Fibroblast of skin of scalp (primary cell): ENCODE results near the gene POMT1.

Experiments used
- DNase-seq: peaks from one replicate; pipeline ENCODE4 v3.0.0-alpha.2; 2013

POMT1 gene

DNA sequence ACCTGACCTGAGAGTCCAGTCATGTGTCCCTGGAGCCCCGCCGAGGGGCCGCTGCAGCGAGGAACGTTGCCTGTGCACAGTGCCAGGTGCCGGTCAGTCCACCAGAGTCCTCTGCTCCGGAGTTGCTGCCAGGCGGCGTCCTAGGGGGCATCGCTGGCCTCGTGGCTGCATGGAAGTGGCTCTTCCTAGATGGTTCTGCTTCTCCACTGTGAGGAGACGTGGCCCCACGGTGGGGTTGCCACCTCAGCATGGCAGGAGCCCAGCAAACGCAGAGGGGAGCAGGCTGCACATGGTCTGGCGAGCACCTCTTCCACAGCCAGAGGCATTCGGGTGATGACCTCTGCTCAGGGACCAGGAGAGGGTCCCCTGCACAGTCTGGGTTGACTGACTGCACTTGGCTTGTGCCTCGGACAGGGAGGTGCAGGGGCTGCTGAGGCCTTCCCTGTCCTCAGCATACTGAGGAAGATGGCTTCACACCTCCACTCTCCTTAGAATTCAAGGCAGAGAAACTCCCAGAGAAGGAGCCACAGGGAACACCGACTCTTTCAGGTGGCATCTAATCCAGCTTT is 25.9 kb upstream of the POMT1 start:
- DNase-seq, result no peak

DNA sequence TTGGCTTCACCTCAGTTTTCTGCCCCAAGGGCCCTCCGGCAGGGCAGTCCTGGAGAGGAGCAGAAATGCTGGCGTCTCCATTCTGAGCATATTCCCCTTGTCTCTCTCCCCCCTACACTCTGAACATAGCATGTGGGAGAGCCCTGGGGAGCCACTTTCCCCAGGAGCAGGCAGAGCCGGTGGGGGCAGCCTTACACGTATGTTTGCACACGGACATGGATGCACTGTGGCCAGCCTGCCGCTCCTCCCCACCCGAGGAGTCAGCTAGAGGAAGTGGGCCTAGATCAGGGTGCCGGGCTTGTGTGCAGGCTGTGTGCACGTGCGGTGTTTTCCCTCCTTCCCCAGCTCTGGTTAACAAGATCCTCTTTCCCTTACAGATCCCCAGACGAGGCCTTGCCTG is 25.4 kb upstream of the POMT1 start:
- DNase-seq, result no peak

DNA sequence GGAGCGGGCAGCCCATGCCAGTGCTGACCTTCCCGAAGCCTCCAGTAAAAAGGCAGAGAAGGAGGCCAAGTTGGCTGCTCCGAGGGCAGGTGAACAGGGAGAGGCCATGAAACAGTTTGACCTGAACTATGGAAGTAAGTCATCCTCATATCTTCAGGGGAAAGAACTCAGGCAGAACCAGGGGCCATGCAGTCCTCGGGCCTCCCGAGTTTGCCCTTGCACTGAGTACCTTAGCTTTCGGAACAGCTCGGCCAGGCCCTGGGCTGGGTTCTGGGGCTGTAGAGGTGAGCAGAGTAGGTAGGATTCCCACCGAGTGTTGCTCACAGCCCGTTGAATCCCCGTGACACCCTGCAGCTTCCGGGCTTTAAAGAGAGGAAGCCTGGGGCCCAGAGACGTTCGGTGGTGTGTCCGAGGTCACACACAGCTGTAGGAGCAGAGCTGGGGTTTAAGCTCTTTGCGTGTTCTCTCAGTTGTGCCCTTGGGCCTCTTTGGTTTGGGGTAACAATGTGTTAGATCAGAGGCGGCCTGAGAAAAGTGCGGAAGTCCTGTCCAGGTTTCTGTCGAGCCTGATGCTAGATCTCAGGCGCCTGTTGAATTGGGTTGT is 24.8 kb upstream of the POMT1 start:
- no peak for DNase-seq

GRCh38 chr9:131478421-131478868 is 24.3 kb upstream of the POMT1 start:
- peak; percentile 39 for DNase-seq

GRCh38 chr9:131478911-131479310 is 23.8 kb upstream of the POMT1 start:
- DNase-seq, result no peak

GRCh38 chr9:131480258-131480657 is 22.5 kb upstream of the POMT1 start:
- DNase-seq, result no peak

DNA sequence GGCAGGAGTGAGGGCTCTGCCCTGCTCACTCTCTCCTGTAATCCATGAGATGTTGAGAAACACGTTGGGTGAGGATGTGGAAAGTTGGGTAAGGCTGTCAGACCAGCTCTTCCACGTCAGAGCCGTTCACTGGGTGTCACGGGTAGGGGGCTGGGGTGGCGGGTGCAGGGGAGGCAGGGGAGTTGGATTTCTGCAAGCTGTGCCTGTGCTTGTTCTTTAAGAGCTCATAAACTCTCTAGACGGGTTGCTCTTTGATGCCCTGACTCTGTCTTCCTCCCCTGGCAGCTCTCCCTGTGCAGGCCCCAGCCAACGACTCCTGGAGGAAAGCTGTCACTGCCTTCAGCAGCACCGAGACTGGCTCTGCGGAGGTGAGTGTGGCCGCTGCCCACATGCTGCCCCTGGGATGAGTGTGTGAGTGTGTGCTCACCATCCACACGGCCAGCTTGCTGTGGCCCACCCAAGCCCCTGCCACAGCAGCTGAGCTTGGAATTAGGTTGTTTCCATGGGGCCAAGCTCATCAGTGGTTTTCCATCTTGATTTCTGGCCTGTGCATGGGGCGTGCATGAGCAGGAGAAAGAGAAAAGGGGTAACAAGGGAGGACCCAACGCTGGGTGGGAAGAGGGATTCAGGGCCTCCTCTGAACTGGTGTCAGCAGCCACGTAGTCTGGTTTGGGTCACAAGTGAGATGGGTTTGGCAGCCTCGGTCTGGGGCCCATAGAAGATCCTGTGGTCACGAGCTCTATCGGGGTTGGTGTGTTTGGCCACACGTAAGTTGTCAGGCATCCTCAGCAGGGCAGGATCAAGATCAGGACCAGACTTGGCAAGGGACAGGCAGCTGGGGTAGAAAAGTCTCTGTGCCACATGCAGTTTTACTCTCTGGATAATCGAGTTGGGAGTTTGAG is 21.0 kb upstream of the POMT1 start:
- no peak for DNase-seq

GRCh38 chr9:131482343-131483006 is 20.2 kb upstream of the POMT1 start:
- no peak for DNase-seq

- DNase-seq, result no peak
Observed at GRCh38 chr9:131483319-131484050, 19.2 kb upstream of the POMT1 start.

- no peak for DNase-seq
Observed at GRCh38 chr9:131484051-131484445, 18.7 kb upstream of the POMT1 start.

DNA sequence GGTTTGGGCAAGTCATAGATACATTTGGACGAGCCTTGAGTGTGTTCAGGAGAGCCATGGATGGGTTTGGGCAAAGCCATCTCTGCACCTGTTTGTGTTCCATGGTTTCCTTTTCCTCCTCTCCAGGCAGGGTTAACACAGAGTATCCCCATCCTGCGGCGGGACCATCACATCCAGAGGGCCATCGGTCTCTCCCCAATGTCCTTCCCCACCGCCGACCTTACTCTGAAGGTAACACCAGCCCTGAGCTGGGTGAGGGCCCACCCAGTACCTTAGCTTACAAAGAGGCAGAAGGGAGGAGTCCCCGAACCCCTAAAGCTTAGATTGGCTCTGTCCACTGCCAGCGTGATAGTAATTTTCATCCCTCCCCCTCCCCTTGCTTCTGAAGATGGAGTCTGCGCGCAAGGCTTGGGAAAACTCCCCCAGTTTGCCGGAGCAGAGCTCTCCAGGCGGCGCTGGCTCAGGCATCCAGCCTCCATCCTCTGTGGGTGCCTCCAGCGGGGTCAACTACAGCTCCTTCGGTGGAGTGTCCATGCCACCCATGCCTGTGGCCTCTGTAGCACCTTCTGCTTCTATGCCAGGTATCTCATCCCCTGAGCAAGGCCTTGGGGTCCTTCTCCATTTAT is 18.0 kb upstream of the POMT1 start:
- DNase-seq, result no peak

- DNase-seq, result no peak
Observed at GRCh38 chr9:131485206-131485605, 17.5 kb upstream of the POMT1 start.

- no peak for DNase-seq
Observed at GRCh38 chr9:131485728-131486422, 16.8 kb upstream of the POMT1 start.

DNA sequence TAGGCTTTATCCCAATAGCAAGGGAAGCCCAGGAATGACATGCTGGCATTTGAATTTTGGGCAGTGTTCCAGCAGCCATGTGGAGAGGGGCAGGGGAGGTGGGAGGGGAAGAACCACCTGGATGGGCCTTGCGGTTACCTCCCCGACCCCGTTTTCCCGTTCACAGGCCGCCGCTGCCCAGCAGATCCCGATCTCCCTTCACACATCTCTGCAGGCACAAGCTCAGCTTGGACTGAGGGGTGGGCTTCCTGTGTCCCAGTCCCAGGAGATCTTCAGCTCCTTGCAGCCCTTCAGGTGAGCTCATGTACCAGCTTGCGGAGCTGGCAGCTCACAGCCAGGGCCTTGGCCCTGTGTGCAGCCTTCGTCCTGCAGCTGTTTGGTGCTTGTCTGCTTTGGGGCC is 15.7 kb upstream of the POMT1 start:
- DNase-seq, result no peak

- DNase-seq, result peak; percentile 24
Observed at GRCh38 chr9:131487621-131488031, 15.1 kb upstream of the POMT1 start.

DNA sequence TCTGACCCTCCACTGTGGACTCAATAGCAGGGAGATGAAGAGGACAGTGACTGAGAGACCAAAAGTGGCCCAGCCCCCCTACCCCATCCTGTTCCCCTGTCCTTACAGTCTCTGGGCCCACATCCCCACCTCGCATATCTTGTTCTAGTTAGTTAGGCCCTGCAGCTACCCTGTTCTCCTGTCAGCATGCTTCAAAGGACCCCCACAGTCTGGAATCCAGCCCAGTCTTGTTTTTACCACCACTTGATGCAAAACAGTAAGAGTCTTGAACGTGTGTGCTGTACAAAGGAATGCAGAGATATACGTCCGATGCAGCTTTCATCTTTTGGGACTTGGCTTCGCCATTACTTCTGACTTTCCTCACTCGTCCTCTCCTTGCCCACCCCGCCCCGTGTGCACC is 12.2 kb upstream of the POMT1 start:
- no peak for DNase-seq

DNA sequence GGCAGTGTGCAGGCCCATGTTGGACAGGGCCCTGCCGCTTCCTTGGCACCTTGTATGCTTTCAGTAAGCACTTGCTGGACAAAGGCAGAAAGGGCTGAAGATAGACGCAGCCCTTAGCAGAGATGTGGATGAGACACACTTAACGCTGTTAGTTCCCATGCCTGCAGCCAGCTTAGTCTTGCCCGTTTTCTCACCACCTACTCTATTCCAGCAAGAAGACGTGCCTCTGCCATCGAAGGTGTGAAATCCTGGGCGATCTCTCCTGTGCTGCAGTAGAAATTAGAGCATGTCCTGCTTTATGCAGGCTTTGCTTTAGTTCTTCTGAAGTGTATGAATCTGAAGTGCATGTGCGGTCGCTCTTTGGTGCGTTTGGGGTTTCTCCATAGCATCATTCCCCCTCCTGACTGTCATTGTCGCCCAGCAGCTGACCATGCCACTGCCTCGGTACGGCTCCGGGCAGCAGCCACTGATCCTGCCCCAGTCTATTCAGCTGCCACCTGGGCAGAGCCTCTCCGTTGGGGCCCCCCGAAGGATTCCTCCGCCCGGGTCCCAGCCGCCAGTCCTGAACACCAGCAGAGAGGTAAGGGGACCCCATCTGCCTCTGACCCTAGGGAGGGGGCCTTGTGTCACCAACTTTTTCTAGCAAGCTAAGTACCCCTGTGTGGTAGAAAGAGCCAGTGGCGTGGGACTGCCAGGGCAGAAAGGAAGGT is 11.6 kb upstream of the POMT1 start:
- DNase-seq, result no peak

DNA sequence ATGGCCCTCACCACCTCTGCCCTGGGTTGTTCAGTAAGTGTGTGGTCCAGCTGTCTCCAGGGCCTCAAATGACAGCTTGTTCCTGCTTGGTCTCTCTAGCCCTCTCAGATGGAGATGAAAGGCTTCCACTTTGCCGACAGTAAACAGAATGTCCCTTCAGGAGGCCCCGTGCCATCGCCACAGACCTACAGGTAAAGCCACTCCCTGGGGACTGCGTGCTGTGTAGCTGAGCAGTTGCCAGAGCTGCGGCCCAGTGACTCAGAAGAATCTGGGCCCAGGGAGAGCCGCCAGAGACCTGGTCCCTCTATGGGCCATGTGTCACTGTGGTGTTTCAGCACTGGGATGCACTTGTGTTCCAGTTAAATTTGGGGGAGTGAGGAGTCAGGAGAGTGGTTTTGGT is 10.6 kb upstream of the POMT1 start:
- DNase-seq, result no peak

DNA sequence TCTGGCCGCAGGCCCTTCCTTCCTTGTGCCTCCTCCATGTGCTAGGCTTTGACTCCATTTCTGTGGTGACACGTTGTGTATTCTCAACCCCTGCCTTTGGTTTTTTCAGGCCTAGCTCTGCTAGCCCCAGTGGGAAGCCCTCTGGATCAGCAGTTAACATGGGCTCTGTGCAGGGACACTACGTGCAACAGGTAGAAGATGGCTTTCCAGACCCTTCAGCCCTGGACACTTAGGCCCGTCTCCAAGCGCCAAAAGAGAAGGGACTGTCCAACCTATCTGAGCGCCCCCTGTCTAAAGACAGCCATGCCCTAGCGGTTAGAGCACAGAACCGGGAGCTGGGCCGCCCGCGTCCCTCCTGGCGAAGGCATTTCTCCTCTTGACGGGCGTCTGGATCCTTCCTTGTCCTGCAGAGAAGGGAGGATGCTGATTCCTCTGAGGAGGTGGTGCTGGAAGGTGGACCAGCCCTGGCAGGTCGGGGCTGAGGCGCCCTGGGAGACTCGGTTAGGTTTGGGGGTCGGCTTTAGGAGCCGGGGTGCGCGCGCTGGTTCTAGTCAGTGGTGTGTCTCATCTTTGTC is 8.3 kb upstream of the POMT1 start:
- DNase-seq, result no peak

GRCh38 chr9:131495785-131496184 is 6.9 kb upstream of the POMT1 start:
- no peak for DNase-seq
